MM.1S (cell line): ENCODE results near the gene DIRAS2.

Source experiments
- DNase-seq: peaks from one replicate; pipeline ENCODE4 v3.0.0-alpha.2; 2015
- H2AFZ ChIP-seq: fragments of 300-600 bp; sonication (generic); 2 replicates; pipeline ENCODE4 v1.6.0; 2016; ENCODE audit warnings: antibody characterized with exemption, low read length
- H3F3A ChIP-seq: fragments of 300-600 bp; sonication (generic); 2 replicates; pipeline ENCODE4 v1.6.1; 2016; ENCODE audit warnings: mild to moderate bottlenecking, antibody characterized with exemption, low read length, moderate library complexity, mixed read lengths; ENCODE audit not compliant: insufficient read depth
- H3K27ac ChIP-seq: fragments of 300-600 bp; sonication (generic); 2 replicates; pipeline ENCODE4 v1.5.1; 2016; ENCODE audit warnings: mild to moderate bottlenecking, low read length
- H3K27me3 ChIP-seq: fragments of 300-600 bp; sonication (generic); replicated peaks from 2 replicates; pipeline ENCODE4 v1.6.0; 2016; ENCODE audit warnings: low read length; ENCODE audit not compliant: insufficient read depth
- H3K36me3 ChIP-seq: fragments of 300-600 bp; sonication (generic); replicated peaks from 2 replicates; pipeline ENCODE4 v1.6.1; 2016; ENCODE audit warnings: mild to moderate bottlenecking, low read length, mixed read lengths; ENCODE audit not compliant: insufficient read depth
- H3K4me1 ChIP-seq: fragments of 300-600 bp; sonication (generic); 2 replicates; pipeline ENCODE4 v1.6.1; 2016; ENCODE audit warnings: low read length, mixed read lengths
- H3K4me2 ChIP-seq: fragments of 300-600 bp; sonication (generic); 2 replicates; pipeline ENCODE4 v1.6.0; 2016; ENCODE audit warnings: low read depth, low read length
- H3K4me3 ChIP-seq: fragments of 300-600 bp; sonication (generic); 2 replicates; pipeline ENCODE4 v1.5.1; 2016; ENCODE audit warnings: low read length, mixed read lengths
- H3K79me2 ChIP-seq: fragments of 300-600 bp; sonication (generic); 2 replicates; pipeline ENCODE4 v1.6.1; 2016; ENCODE audit warnings: mixed run types, low read length, mixed read lengths
- H3K9ac ChIP-seq: fragments of 300-600 bp; sonication (generic); 2 replicates; pipeline ENCODE4 v1.6.1; 2016; ENCODE audit warnings: low read length, mixed read lengths
- H3K9me2 ChIP-seq: fragments of 300-600 bp; sonication (generic); replicated peaks from 2 replicates; pipeline ENCODE4 v1.6.1; 2016; ENCODE audit warnings: mild to moderate bottlenecking, low read length, mixed read lengths; ENCODE audit not compliant: insufficient read depth
- H3K9me3 ChIP-seq: fragments of 300-600 bp; sonication (generic); replicated peaks from 2 replicates; pipeline ENCODE4 v1.6.1; 2016; ENCODE audit warnings: mild to moderate bottlenecking, low read length, mixed read lengths; ENCODE audit not compliant: insufficient read depth
- H4K20me1 ChIP-seq: fragments of 300-600 bp; sonication (generic); 2 replicates; pipeline ENCODE4 v1.6.1; 2016; ENCODE audit warnings: mild to moderate bottlenecking, low read length, moderate library complexity, mixed read lengths; ENCODE audit not compliant: insufficient read depth
- EZH2 ChIP-seq: fragments of 300-600 bp; sonication (generic); optimal IDR thresholded peaks from 2 replicates; pipeline ENCODE3; 2017; ENCODE audit warnings: low read depth, mild to moderate bottlenecking, antibody characterized with exemption, low read length, mixed read lengths
- EZH2phosphoT487 ChIP-seq: fragments of 300-600 bp; sonication (generic); IDR thresholded peaks from 2 replicates; pipeline ENCODE4 v1.6.1; 2018; ENCODE audit warnings: antibody characterized with exemption, low read length
- TF ChIP-seq, protein P1 (sequence below): fragments of 300-600 bp; sonication (generic); IDR thresholded peaks from 2 replicates; pipeline ENCODE4 v1.5.1; 2016; ENCODE audit warnings: antibody characterized with exemption, low read length, mixed read lengths

DIRAS2 gene, protein sequence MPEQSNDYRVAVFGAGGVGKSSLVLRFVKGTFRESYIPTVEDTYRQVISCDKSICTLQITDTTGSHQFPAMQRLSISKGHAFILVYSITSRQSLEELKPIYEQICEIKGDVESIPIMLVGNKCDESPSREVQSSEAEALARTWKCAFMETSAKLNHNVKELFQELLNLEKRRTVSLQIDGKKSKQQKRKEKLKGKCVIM

DNA sequence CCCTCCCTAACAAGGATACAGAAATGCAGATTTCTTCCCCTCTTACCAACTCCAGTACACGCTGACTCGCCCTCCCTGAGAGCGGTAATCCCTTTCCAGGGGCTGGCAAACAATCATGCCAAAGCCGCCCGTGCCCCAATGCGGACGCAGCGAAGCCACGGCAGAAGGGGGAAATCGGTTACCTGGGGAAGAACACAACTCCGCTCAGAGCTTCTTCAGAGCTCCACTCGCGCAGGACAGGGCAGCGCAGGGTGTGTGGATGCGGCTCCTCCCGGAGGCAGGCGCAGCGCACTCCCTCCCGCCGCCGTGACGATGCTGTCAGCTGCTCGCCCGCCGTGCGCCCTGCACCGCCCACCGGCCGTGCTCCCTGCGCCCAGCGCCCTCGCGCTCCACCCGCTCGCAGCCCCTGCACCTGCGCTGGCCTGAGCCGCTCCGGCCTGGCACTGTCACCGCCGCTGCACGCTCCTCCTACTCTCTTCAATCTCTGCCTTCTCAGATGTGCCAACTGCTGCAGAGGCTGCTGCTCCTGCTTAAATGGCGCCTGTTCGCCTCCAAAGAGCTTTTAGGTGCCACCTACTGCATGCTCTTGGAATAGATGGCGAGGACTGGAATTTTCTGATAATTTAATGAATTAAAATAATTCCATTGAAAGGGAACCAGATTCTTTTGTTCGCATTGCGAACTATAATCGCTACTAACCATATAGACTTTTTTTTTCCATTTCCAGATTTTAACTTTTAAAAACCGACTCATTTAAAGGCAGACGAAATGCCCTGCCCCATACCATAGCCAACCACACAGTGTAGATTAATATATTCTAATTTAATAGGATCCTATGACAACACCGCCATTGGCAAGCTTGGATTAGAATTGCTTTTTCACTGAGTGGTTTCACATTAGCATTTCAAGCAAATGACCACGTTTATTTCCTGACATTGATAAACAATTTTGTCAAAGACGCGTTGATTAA, at the start of gene DIRAS2:
Gene DIRAS2 (minus strand): TSS at position 255 of the 970 bp plus-strand sequence. CDS start 28,997 bp downstream, outside the sequence.
- Histone ChIP-seq H3K36me3 (no peaks in the 10 kb centered on the region), H3K79me2 (no peaks in the 10 kb centered on the region), H3K4me3 (peak within 1 kb of the TSS; percentile 80), H3K9me3 (no peaks in the 10 kb centered on the region), H3K9ac (peak within 1 kb of the TSS; percentile 66), H2AFZ (peak within 1 kb of the TSS; percentile 97), H3K4me2 (peak within 1 kb of the TSS; percentile 91), H3K9me2 (no peaks in the 10 kb centered on the region), H3K4me1 (peaks cover 36% of the 10 kb centered on the region), H4K20me1 (no peaks in the 10 kb centered on the region), H3K27me3 (no peaks in the 10 kb centered on the region), H3K27ac (peak within 1 kb of the TSS; percentile 50; the same call in 1 of the 2 replicates), H3F3A (peaks cover 12% of the 10 kb centered on the region)
- peak; percentile 94 for DNase-seq
- TF ChIP-seq, protein P1, sequence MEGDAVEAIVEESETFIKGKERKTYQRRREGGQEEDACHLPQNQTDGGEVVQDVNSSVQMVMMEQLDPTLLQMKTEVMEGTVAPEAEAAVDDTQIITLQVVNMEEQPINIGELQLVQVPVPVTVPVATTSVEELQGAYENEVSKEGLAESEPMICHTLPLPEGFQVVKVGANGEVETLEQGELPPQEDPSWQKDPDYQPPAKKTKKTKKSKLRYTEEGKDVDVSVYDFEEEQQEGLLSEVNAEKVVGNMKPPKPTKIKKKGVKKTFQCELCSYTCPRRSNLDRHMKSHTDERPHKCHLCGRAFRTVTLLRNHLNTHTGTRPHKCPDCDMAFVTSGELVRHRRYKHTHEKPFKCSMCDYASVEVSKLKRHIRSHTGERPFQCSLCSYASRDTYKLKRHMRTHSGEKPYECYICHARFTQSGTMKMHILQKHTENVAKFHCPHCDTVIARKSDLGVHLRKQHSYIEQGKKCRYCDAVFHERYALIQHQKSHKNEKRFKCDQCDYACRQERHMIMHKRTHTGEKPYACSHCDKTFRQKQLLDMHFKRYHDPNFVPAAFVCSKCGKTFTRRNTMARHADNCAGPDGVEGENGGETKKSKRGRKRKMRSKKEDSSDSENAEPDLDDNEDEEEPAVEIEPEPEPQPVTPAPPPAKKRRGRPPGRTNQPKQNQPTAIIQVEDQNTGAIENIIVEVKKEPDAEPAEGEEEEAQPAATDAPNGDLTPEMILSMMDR, result peak; percentile 55
- no peak for TF ChIP-seq EZH2

DNA sequence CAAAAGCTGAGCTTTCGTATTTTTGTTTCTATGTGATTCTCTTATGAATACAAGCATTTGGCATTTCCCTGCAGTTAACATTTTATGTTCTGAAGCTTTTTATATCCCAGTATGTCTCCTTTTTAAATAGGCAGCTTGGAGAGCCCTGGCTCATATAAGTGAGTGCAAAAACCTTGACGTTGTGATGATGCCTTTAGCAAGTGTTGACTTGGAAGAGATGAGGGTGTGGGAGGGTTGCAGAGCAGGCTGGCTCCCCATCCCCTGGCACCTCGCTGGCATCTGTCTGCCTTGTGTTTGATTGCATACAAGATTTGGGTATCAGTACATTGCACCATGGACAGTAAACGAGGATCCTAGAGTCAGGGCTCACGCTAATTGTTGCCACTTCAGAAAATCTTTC, 42.1 kb upstream of the DIRAS2 start:
- Histone ChIP-seq H3K4me3 (no peak overlapping the region), H4K20me1 (no peaks in the 10 kb centered on the region), H3K27me3 (no peaks in the 10 kb centered on the region), H3F3A (no peaks in the 10 kb centered on the region), H3K79me2 (no peaks in the 10 kb centered on the region), H3K36me3 (no peaks in the 10 kb centered on the region), H3K9ac (no peak overlapping the region), H3K27ac (no peak overlapping the region), H3K9me2 (no peaks in the 10 kb centered on the region), H3K4me2 (no peak overlapping the region), H3K9me3 (no peaks in the 10 kb centered on the region), H2AFZ (no peak overlapping the region), H3K4me1 (no peaks in the 10 kb centered on the region)
- TF ChIP-seq EZH2phosphoT487, result no peak
- TF ChIP-seq EZH2, result no peak
- TF ChIP-seq, protein P1, result no peak
- no peak for DNase-seq

DNA sequence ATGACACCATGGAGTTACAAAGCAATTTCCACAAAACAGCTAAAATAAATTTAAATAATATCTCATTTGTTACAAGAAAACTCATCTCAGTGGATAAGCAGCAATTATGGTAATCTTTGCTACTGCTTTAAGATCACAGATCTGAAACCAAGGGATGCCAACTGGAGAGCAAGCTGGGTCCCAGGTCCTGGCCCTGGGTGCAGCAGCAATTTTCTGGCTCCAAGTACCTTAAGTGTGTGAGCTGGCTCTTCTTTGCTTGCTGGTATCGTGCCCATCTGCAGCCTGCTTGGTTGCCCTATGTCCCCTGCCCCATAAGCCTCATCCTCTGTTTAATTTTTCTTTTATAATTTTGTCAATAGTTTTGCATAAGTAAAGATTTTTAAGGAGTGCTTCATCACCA, 41.5 kb upstream of the DIRAS2 start:
- Histone ChIP-seq H2AFZ (no peak overlapping the region), H3K9me2 (no peaks in the 10 kb centered on the region), H3K4me1 (no peaks in the 10 kb centered on the region), H3K27ac (no peak overlapping the region), H3K36me3 (no peaks in the 10 kb centered on the region), H3K9ac (no peak overlapping the region), H3F3A (no peaks in the 10 kb centered on the region), H4K20me1 (no peaks in the 10 kb centered on the region), H3K27me3 (no peaks in the 10 kb centered on the region), H3K79me2 (no peaks in the 10 kb centered on the region), H3K9me3 (no peaks in the 10 kb centered on the region), H3K4me2 (no peak overlapping the region), H3K4me3 (no peak overlapping the region)
- TF ChIP-seq, protein P1, result no peak
- TF ChIP-seq EZH2, result no peak
- no peak for DNase-seq
